Measurements from ENCODE around the gene MON1B.

GRCh38 chr16:77231047-77231446 is 40.1 kb downstream of the MON1B start:
- TF ChIP-seq, protein P1, sequence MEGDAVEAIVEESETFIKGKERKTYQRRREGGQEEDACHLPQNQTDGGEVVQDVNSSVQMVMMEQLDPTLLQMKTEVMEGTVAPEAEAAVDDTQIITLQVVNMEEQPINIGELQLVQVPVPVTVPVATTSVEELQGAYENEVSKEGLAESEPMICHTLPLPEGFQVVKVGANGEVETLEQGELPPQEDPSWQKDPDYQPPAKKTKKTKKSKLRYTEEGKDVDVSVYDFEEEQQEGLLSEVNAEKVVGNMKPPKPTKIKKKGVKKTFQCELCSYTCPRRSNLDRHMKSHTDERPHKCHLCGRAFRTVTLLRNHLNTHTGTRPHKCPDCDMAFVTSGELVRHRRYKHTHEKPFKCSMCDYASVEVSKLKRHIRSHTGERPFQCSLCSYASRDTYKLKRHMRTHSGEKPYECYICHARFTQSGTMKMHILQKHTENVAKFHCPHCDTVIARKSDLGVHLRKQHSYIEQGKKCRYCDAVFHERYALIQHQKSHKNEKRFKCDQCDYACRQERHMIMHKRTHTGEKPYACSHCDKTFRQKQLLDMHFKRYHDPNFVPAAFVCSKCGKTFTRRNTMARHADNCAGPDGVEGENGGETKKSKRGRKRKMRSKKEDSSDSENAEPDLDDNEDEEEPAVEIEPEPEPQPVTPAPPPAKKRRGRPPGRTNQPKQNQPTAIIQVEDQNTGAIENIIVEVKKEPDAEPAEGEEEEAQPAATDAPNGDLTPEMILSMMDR (optimal IDR thresholded peaks at IDR 0.05 in 1 of 3, IDR thresholded peaks at IDR 0.05 in 1 of 3, conservative IDR thresholded peaks at IDR 0.05 in 1 of 3; ENCODE audit: extremely low read depth in 1 of 3, insufficient read depth in 2 of 3, low read length in 3 of 3), result no peak
- no peak for TF ChIP-seq EZH2 (IDR thresholded peaks at IDR 0.05; ENCODE audit: low read length)
